Muscle layer of colon (tissue), 2 donors: ENCODE data around the gene RAPGEFL1.
A peak's percentile ranks its signal among the peaks of the same experiment; 100 is the strongest.

Source experiments
- H3K27ac ChIP-seq: one replicate; pipeline ENCODE4 v1.7.0; 2013; ENCODE audit warnings: low read depth, mild to moderate bottlenecking, low read length, moderate library complexity
- H3K27me3 ChIP-seq, 2 donors: one replicate each; pipeline ENCODE4 v1.7.0; 2013; ENCODE audit warnings: low read length in 2 of 2, mild to moderate bottlenecking in 2 of 2; ENCODE audit not compliant: insufficient read depth in 2 of 2, control insufficient read depth in 1 of 2
- H3K36me3 ChIP-seq: one replicate; pipeline ENCODE4 v1.7.0; 2013; ENCODE audit warnings: mild to moderate bottlenecking, low read length; ENCODE audit not compliant: insufficient read depth
- H3K4me1 ChIP-seq: one replicate; pipeline ENCODE4 v1.7.0; 2013; ENCODE audit warnings: mild to moderate bottlenecking, low read length; ENCODE audit not compliant: insufficient read depth
- H3K4me3 ChIP-seq, 2 donors: one replicate each; pipeline ENCODE4 v1.7.0; 2013; ENCODE audit warnings: low read length in 2 of 2, low read depth in 1 of 2, mild to moderate bottlenecking in 1 of 2, moderate library complexity in 1 of 2
- H3K9ac ChIP-seq: one replicate; pipeline ENCODE4 v1.7.0; 2013; ENCODE audit warnings: low read length
- H3K9me3 ChIP-seq: one replicate; pipeline ENCODE4 v1.7.0; 2013; ENCODE audit warnings: mild to moderate bottlenecking, low read length
- donor health status: abdominal sarcoma.
- donor health status: Adenocarcinoma of cecum.

Gene RAPGEFL1

DNA sequence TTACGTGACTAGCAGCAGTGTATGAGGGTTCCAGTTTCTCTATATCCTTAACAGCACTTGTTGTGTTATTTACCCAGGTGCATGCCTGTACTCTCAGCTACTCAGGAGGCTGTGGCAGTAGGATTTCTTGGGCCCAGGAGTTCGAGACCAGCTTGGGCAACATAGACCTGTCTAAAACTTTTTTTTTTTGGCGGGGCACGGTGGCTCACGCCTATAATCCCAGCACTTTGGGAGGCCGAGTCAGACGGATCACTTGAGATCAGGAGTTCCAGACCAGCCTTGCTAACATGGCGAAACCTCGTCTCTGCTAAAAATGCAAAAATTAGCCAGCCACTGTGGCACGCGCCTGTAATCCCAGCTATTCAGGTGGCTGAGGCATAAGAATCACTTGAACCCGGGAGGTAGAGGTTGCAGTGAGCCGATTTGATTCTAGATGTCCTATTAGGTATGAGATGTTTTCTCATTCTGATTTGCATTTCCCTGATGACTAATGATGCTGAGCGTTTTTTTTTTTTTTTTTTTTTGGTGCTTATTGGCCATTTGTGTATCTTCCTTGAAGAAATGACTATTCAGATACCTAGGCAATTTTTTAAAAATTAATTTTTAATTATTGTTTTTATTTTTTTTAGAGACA lies 23.6 kb upstream of the RAPGEFL1 start:
- Histone ChIP-seq H3K27me3 (no peaks in the 10 kb centered on the region), H3K4me3 (no peak overlapping the region), H3K27ac (no peak overlapping the region), H3K9ac (no peak overlapping the region), H3K36me3 (peaks cover 39% of the 10 kb centered on the region), H3K9me3 (no peaks in the 10 kb centered on the region), H3K4me1 (peaks cover 15% of the 10 kb centered on the region)

DNA sequence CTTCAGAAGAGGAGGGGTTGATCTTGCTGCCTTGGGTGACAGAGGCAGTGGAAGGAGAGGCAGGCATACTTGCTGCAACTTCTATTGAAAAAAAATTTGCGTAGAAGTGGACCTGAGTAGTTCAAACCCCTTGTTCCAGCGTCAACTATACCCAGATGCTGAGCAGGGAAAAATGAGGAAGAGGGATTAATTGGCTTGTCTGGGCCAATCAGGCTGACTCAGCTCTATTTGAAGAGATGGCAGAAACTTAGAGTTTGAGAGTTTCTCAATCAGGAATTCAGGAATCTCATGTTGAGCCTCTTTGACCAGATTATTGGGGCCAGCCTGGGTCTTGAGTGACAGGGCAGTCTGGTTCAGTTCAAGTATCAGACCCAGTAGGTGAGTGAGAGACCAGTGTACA lies 19.3 kb upstream of the RAPGEFL1 start:
- no peak overlapping the region for H3K9ac ChIP-seq
- no peak overlapping the region for H3K4me3 ChIP-seq
- H3K36me3 ChIP-seq, result peaks cover 37% of the 10 kb centered on the region
- no peak overlapping the region for H3K27ac ChIP-seq
- no peaks in the 10 kb centered on the region for H3K9me3 ChIP-seq
- H3K4me1 ChIP-seq, result peaks cover 9% of the 10 kb centered on the region
- H3K27me3 ChIP-seq, result no peaks in the 10 kb centered on the region

DNA sequence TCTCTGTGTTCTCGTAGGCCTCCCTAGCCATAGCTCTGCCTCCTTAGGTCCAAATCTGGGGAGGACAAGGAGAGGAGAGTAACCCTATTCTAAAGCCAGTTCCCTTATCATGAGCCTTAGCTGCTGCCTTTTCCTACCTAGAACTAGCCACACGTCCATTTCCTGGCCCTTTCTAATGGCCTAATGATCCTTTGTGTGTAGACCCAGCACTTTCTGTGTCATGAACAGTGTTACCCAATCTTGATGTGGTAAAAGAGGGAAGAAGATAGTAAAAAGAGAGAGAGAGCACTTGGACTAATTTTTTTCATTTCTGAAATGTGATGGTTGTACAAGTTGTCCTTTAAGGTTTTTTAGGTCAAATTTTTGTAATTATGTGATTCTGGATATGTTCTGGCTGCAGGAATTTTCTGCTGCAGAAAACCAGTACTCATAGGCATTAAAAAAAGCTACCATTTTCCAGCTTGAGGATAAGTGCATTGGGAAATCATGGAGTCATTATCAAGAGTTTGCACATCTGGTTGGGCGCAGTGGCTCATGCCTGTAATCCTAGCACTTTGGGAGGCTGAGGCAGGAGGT lies 18.7 kb upstream of the RAPGEFL1 start:
- Histone ChIP-seq H3K4me3 (no peak overlapping the region), H3K9me3 (no peaks in the 10 kb centered on the region), H3K36me3 (peaks cover 36% of the 10 kb centered on the region), H3K27ac (no peak overlapping the region), H3K9ac (no peak overlapping the region), H3K4me1 (peaks cover 9% of the 10 kb centered on the region), H3K27me3 (no peaks in the 10 kb centered on the region)

DNA sequence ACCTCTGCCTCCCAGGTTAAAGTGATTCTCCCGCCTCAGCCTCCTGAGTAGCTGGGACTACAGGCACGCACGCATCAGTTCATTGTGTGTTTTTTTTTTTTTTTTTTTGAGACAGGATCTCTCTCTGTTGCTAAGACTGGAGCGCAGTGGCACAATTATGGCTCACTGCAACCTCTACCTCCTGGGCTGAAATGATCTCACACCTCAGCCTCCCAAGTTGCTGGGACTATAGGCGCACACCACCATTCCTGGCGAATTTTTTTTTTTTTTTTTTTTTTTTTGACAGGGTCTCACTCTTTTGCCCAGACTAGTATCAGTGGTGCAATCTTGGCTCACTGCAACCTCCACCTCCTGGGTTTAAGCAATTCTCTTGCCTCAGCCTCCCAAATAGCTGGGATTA lies 17.8 kb upstream of the RAPGEFL1 start:
- no peak overlapping the region for H3K4me3 ChIP-seq
- H3K27ac ChIP-seq, result no peak overlapping the region
- no peaks in the 10 kb centered on the region for H3K9me3 ChIP-seq
- no peaks in the 10 kb centered on the region for H3K27me3 ChIP-seq
- H3K4me1 ChIP-seq, result peaks cover 9% of the 10 kb centered on the region
- H3K36me3 ChIP-seq, result peaks cover 39% of the 10 kb centered on the region
- H3K9ac ChIP-seq, result no peak overlapping the region

DNA sequence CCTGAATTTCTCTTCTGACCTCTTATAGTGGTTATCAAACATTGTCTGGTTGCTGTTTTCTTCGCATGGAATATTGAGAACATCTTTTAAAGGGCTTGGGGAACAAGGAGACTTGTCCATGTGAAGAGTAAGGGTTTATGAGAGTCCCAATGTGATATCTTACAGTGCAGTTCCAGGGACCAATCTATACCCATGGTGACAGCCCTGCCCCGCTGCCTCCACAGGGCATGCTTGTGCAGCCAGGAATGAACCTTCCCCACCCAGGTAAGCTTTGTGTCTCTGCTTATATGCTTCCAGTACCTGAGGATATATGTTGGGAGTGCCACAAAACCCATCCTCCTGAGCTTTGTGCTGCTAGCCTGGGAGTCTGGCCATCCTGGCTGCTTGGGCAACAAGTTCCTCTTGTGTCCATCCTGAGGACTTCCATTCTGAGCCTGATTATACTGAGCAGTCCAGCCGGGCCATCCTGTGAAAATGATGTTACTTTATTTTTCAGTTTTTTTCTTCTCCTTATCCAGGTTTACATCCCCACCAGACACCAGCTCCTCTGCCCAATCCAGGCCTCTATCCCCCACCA lies 9.5 kb upstream of the RAPGEFL1 start:
- no peak overlapping the region for H3K9ac ChIP-seq

DNA sequence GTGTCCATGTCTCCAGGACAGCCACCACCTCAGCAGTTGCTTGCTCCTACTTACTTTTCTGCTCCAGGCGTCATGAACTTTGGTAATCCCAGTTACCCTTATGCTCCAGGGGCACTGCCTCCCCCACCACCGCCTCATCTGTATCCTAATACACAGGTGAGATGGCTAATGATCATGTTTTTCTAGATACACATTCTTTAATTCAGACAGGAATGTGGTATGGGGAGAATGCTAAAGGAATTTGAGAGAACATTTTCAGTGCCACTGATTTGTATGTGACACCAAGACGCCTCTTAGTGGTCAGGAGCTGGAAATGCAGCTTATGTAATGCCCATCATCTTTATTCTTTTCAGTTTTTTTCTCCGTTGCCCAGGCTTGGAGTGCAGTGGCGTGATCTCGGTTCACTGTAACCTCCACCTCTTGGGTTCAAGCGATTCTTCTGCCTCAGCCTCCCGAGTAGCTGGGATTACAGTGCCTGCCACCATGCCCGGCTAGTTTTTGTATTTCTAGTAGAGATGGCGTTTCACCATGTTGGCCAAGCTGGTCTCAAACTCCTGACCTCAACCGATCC lies 8.9 kb upstream of the RAPGEFL1 start:
- peak overlapping the region; percentile 56 for H3K27ac ChIP-seq
- H3K27me3 ChIP-seq, result no peaks in the 10 kb centered on the region
- H3K36me3 ChIP-seq, result peaks cover 82% of the 10 kb centered on the region
- H3K9ac ChIP-seq, result no peak overlapping the region
- no peak overlapping the region for H3K4me3 ChIP-seq
- H3K4me1 ChIP-seq, result peaks cover 11% of the 10 kb centered on the region
- no peaks in the 10 kb centered on the region for H3K9me3 ChIP-seq

More for the DNA sequence above, 9.5 kb upstream of the RAPGEFL1 start:
- H3K27me3 ChIP-seq, result no peaks in the 10 kb centered on the region
- no peaks in the 10 kb centered on the region for H3K9me3 ChIP-seq
- H3K4me3 ChIP-seq, result no peak overlapping the region
- peak overlapping the region; percentile 56 for H3K27ac ChIP-seq
- H3K36me3 ChIP-seq, result peaks cover 83% of the 10 kb centered on the region
- peaks cover 11% of the 10 kb centered on the region for H3K4me1 ChIP-seq

DNA sequence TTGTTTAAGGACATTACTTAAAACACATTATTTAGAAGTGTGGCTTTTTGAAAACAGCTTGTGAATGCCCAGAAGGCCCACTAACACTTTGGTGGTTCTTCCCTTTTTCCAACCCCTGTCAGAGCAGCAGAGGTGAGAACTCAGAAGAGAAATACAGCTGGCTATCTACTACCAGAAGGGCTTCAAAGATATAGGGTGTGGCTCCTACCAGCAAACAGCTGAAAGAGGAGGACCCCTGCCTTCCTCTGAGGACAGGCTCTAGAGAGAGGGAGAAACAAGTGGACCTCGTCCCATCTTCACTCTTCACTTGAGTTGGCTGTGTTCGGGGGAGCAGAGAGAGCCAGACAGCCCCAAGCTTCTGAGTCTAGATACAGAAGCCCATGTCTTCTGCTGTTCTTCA lies 6.9 kb upstream of the RAPGEFL1 start:
- Histone ChIP-seq H3K4me3 (no peak overlapping the region), H3K27ac (no peak overlapping the region), H3K27me3 (no peaks in the 10 kb centered on the region), H3K9me3 (no peaks in the 10 kb centered on the region), H3K9ac (no peak overlapping the region), H3K36me3 (peaks cover 79% of the 10 kb centered on the region), H3K4me1 (peaks cover 11% of the 10 kb centered on the region)

DNA sequence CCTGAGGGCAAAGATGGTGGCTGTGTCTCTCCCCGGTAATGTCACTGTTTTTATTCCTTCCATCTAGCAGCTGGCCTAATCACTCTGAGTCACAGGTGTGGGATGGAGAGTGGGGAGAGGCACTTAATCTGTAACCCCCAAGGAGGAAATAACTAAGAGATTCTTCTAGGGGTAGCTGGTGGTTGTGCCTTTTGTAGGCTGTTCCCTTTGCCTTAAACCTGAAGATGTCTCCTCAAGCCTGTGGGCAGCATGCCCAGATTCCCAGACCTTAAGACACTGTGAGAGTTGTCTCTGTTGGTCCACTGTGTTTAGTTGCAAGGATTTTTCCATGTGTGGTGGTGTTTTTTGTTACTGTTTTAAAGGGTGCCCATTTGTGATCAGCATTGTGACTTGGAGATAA lies 5.5 kb upstream of the RAPGEFL1 start:
- Histone ChIP-seq H3K9me3 (no peaks in the 10 kb centered on the region), H3K36me3 (peaks cover 77% of the 10 kb centered on the region), H3K27me3 (no peaks in the 10 kb centered on the region), H3K4me3 (no peak overlapping the region), H3K4me1 (peaks cover 12% of the 10 kb centered on the region), H3K9ac (no peak overlapping the region), H3K27ac (no peak overlapping the region)

DNA sequence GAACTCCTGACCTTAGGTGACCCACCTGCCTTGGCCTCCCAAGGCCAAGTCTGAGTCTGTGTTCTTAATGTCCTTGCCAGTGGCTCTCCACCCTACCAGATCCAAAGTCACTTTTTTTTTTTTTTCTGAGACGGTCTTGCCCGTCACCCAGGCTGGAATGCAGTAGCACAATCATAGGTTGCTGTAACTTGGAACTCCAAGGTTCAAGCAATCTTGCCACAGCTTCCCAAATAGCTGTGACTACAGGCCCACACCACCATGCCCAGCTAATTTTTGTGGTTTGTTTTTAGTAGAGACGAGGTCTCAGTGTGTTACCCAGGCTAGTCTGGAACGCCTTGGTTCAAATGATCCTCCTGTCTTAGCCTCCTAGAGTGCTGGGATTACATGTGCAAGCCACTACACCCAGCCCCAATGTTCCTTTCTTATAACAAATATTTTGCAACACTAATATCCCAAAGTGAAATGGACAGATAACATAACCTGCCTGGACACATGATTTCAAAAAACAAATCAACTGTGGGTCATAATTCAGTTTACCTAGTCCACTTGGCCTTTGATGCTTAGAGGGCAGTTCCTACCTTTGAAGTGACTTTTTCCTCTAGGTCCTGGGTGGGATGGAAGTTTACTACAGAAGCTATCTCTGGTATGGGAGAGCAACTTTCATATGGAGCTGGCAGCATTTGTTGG lies 4.0 kb upstream of the RAPGEFL1 start:
- H3K9me3 ChIP-seq, result no peaks in the 10 kb centered on the region

DNA sequence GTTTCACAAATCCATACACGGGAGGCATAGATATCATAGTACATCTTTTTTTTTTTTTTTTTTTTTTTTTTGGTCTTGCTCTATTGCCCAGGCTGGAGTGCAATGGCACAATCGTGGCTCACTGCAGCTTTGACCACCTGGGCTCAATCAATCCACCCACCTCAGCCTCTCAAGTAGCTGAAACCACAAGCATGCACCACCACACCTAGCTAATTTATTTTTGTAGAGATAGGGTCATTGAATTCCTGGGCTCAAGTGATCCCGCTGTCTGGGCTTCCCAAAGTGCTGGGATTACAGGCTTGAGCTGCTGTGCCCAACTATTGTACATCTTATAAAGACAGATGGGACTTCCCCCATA lies 3.5 kb upstream of the RAPGEFL1 start:
- Histone ChIP-seq H3K27me3 (peaks cover 0 to 4% of the 10 kb centered on the region in 2 donors), H3K36me3 (peaks cover 60% of the 10 kb centered on the region), H3K9me3 (no peaks in the 10 kb centered on the region), H3K4me1 (peaks cover 6% of the 10 kb centered on the region), H3K9ac (no peak overlapping the region), H3K27ac (no peak overlapping the region), H3K4me3 (no peak overlapping the region)

More for the DNA sequence above, 4.0 kb upstream of the RAPGEFL1 start:
- Histone ChIP-seq H3K36me3 (peaks cover 62% of the 10 kb centered on the region), H3K4me1 (peaks cover 10% of the 10 kb centered on the region), H3K4me3 (no peak overlapping the region), H3K9ac (no peak overlapping the region), H3K27me3 (peaks cover 0 to 4% of the 10 kb centered on the region in 2 donors), H3K27ac (no peak overlapping the region)

DNA sequence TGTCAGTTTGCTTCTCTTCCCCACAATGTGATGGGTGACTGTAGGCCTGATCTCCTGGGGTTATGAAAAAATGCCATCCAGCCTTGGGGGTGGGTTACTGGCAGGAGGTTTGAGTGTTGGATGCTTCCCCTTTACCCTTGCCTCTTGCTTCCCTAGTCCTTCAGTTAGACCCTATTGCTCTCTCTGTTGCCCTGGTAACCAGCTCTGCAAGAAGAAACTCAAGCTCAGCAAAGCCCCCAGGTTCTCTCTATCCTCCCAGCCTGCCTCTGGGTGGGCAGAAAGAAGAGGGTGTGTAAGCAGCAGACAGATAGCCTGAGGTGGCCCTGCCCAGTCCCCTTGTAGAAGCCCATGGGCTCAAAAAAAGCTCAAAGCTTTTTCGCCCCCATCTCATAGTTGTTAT lies 2.8 kb upstream of the RAPGEFL1 start:
- H3K27me3 ChIP-seq, result peaks cover 0 to 4% of the 10 kb centered on the region in 2 donors
- peaks cover 6% of the 10 kb centered on the region for H3K4me1 ChIP-seq
- no peak overlapping the region for H3K27ac ChIP-seq
- no peak overlapping the region for H3K9ac ChIP-seq
- no peaks in the 10 kb centered on the region for H3K9me3 ChIP-seq
- H3K4me3 ChIP-seq, result no peak overlapping the region
- peaks cover 52% of the 10 kb centered on the region for H3K36me3 ChIP-seq
